ENCODE data around the gene CDHR1. TPM values are rescaled to one million over a fixed set of nuclear protein-coding genes. Genes with fewer than 3 reads are reported as not detected.

Gene CDHR1
- total RNA-seq, 1 donor from 2014 or later, result 3.7 TPM

- Mint-ChIP-seq H3K36me3 (ENCODE audit: low read depth) (no peaks in the 10 kb centered on the region), H3K4me1 (no peaks in the 10 kb centered on the region), H3K27ac (no peak overlapping the region), H3K9me3 (no peaks in the 10 kb centered on the region), H3K4me3 (no peak overlapping the region), H3K27me3 (peaks cover 13% of the 10 kb centered on the region)
- intact Hi-C loops (cut with micrococcal nuclease), result no loop called here
- ChIA-PET CTCF (no interaction called here), POLR2A (no interaction called here)
- ATAC-seq (ENCODE audit: low read depth) (no peak), DNase-seq (no peak)
- TF ChIP-seq CTCF (IDR thresholded peaks at IDR 0.05), result no peak
Measured at GRCh38 chr10:84237199-84238051, 43.1 kb downstream of the CDHR1 start.

DNA sequence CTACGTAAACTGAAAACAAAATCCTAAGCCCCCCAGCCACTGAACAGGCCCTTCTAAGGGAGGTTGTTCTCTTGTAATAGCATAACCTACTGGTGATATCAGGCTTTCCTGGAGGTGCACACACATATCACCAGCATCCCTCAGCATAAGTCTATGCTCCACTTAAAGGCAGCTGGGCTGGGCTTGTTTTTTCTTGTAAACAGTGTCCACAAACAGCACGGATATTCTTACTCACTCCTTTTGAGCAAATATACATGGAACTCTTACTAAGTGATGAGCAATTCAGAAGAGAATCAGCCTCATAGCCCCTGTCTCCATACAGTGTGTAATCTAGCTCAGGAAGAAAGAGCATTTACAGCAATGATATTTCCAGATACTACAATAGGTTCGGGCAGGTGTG is 44.6 kb downstream of the CDHR1 start:
- no peaks in the 10 kb centered on the region for H3K4me1 Mint-ChIP-seq
- no peak for TF ChIP-seq CTCF (IDR thresholded peaks at IDR 0.05)
- no peak overlapping the region for H3K27ac Mint-ChIP-seq
- ATAC-seq (ENCODE audit: low read depth), result no peak
- ChIA-PET CTCF (no interaction called here), POLR2A (no interaction called here)
- H3K4me3 Mint-ChIP-seq, result no peak overlapping the region
- intact Hi-C loops (cut with micrococcal nuclease), result no loop called here
- no peaks in the 10 kb centered on the region for H3K9me3 Mint-ChIP-seq
- H3K36me3 Mint-ChIP-seq (ENCODE audit: low read depth), result no peaks in the 10 kb centered on the region
- DNase-seq, result no peak
- peaks cover 13% of the 10 kb centered on the region for H3K27me3 Mint-ChIP-seq

GRCh38 chr10:84241185-84241790 is 47.0 kb downstream of the CDHR1 start, which contains the start of gene LRIT1:
TSS of gene LRIT1 (minus strand) at chr10:84241546. CDS start at chr10:84241439, 107 bp downstream.
- H3K27ac Mint-ChIP-seq, result no peak within 1 kb of the TSS
- POLR2A ChIA-PET, result no interaction called here

DNA sequence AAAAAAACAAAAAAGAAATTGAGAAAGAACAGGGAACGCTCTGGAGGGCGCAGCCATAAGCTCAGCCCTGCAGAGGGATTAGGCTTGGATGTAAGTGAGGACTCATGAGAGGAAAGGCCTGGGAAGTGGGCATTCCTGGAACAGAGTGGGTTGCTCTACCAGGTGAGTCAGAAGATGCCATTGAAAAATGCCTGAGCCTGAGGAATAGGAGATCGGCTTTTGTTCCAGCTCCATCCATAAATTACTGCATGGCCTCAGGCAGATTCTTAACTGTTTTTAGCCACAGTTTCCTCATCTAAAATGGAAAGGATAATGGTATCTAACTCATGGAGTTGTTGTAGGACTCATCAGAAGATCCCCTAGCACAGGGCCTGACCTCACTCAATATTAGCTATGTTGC is 49.4 kb downstream of the CDHR1 start:
- CTCF ChIA-PET, result interaction anchor here (0.7 to 1.0 kb wide), 2 partner anchors 10 to 13 kb away, joined by 3 to 4 read pairs; no protein-coding TSS in a partner anchor
- Mint-ChIP-seq H3K36me3 (ENCODE audit: low read depth) (no peaks in the 10 kb centered on the region), H3K4me3 (no peak overlapping the region), H3K27me3 (peaks cover 3% of the 10 kb centered on the region), H3K4me1 (no peaks in the 10 kb centered on the region), H3K27ac (no peak overlapping the region), H3K9me3 (no peaks in the 10 kb centered on the region)
- ATAC-seq (ENCODE audit: low read depth) (no peak), DNase-seq (no peak)
- intact Hi-C loops (cut with micrococcal nuclease), result no loop called here
- TF ChIP-seq CTCF (IDR thresholded peaks at IDR 0.05), result no peak
- POLR2A ChIA-PET, result no interaction called here

More at GRCh38 chr10:84241185-84241790, 47.0 kb downstream of the CDHR1 start, which contains the start of gene LRIT1:
- CTCF ChIA-PET, result no interaction called here
- Mint-ChIP-seq H3K4me3 (no peak within 1 kb of the TSS), H3K9me3 (no peaks in the 10 kb centered on the region), H3K36me3 (ENCODE audit: low read depth) (no peaks in the 10 kb centered on the region), H3K4me1 (no peaks in the 10 kb centered on the region), H3K27me3 (peaks cover 11% of the 10 kb centered on the region)
- DNase-seq (no peak), ATAC-seq (ENCODE audit: low read depth) (no peak)
- intact Hi-C loops (cut with micrococcal nuclease), result no loop called here
- TF ChIP-seq CTCF (IDR thresholded peaks at IDR 0.05), result no peak

- no peak for ATAC-seq (ENCODE audit: low read depth)
Measured at GRCh38 chr10:84244651-84245270, 50.4 kb downstream of the CDHR1 start, which contains the start of gene RGR. TSS of gene RGR (plus strand) at chr10:84245053. CDS start at chr10:84245091, 38 bp downstream.

More at GRCh38 chr10:84244651-84245270, 50.4 kb downstream of the CDHR1 start, which contains the start of gene RGR:
- no peaks in the 10 kb centered on the region for H3K4me1 Mint-ChIP-seq
- no peak for TF ChIP-seq CTCF (IDR thresholded peaks at IDR 0.05)
- H3K36me3 Mint-ChIP-seq (ENCODE audit: low read depth), result no peaks in the 10 kb centered on the region
- ChIA-PET POLR2A (no interaction called here), CTCF (no interaction called here)
- intact Hi-C loops (cut with micrococcal nuclease), result no loop called here
- H3K9me3 Mint-ChIP-seq, result no peaks in the 10 kb centered on the region
- DNase-seq, result no peak
- H3K27ac Mint-ChIP-seq, result no peak within 1 kb of the TSS
- peaks cover 3% of the 10 kb centered on the region for H3K27me3 Mint-ChIP-seq
- H3K4me3 Mint-ChIP-seq, result no peak within 1 kb of the TSS
